ENCODE measurements around the gene TSEN2.
A peak's percentile ranks its signal among the peaks of the same experiment; 100 is the strongest.
"Not testable (repeated sequence)": the region's sequence is repeated elsewhere in the genome, so short reads cannot be mapped to it uniquely, and the experiment has no call there.

Gene TSEN2

GRCh38 chr3:12472796-12473195, 11.5 kb upstream of the TSEN2 start:
- no peak for DNase-seq

- DNase-seq, result no peak
These were observed 10.8 kb upstream of the TSEN2 start for GRCh38 chr3:12473511-12473910.

- DNase-seq, result no peak
These were observed 7.9 kb upstream of the TSEN2 start for GRCh38 chr3:12476238-12476897.

GRCh38 chr3:12477256-12477655, 7.0 kb upstream of the TSEN2 start:
- no peak for DNase-seq

GRCh38 chr3:12478326-12478725, 6.0 kb upstream of the TSEN2 start:
- DNase-seq, result no peak

- DNase-seq, result not testable (repeated sequence)
These were observed 5.1 kb upstream of the TSEN2 start for GRCh38 chr3:12479198-12479597.

GRCh38 chr3:12479919-12480427, 4.3 kb upstream of the TSEN2 start:
- peak; percentile 64 for DNase-seq

GRCh38 chr3:12483410-12483809, 870 bp upstream of the TSEN2 start:
- peak; percentile 30 for DNase-seq

GRCh38 chr3:12483872-12484197, 445 bp upstream of the TSEN2 start:
- DNase-seq, result no peak

- peak; percentile 10 for DNase-seq
These were observed 675 bp downstream of the TSEN2 start for GRCh38 chr3:12484983-12485327.

GRCh38 chr3:12486001-12486400, 1.7 kb downstream of the TSEN2 start:
- no peak for DNase-seq

- DNase-seq, result no peak
These were observed 2.6 kb downstream of the TSEN2 start for GRCh38 chr3:12486916-12487315.

GRCh38 chr3:12487336-12487735, 3.1 kb downstream of the TSEN2 start:
- DNase-seq, result no peak

GRCh38 chr3:12487786-12488185, 3.5 kb downstream of the TSEN2 start:
- DNase-seq, result no peak

- no peak for DNase-seq
These were observed 5.1 kb downstream of the TSEN2 start for GRCh38 chr3:12489368-12489767.

- no peak for DNase-seq
These were observed 5.6 kb downstream of the TSEN2 start for GRCh38 chr3:12489832-12490231.

GRCh38 chr3:12490547-12490946, 6.3 kb downstream of the TSEN2 start:
- no peak for DNase-seq

- DNase-seq, result no peak
These were observed 11.6 kb downstream of the TSEN2 start for GRCh38 chr3:12495749-12496452.

GRCh38 chr3:12496453-12496761, 12.1 kb downstream of the TSEN2 start:
- no peak for DNase-seq

GRCh38 chr3:12499474-12499873, 15.2 kb downstream of the TSEN2 start:
- DNase-seq, result peak; percentile 61

- no peak for DNase-seq
These were observed 17.2 kb downstream of the TSEN2 start for GRCh38 chr3:12501360-12502020.

- no peak for DNase-seq
These were observed 19.1 kb downstream of the TSEN2 start for GRCh38 chr3:12503126-12503957.

- no peak for DNase-seq
These were observed 22.0 kb downstream of the TSEN2 start for GRCh38 chr3:12506201-12506709.

Data from hematopoietic multipotent progenitor cell treated with erythropoietin and hydrocortisone succinate and interleukin-3 and kit ligand, for 8 days (in vitro differentiated cells).